GM12801 (cell line): ENCODE measurements around the gene GNB1L.

Experiments
- TF ChIP-seq, protein P1 (sequence below): IDR thresholded peaks from one replicate; pipeline ENCODE4 v1.5.1; 2011; ENCODE audit warnings: control low read depth; ENCODE audit not compliant: insufficient read length; ENCODE audit errors: extremely low read depth

GNB1L gene

DNA sequence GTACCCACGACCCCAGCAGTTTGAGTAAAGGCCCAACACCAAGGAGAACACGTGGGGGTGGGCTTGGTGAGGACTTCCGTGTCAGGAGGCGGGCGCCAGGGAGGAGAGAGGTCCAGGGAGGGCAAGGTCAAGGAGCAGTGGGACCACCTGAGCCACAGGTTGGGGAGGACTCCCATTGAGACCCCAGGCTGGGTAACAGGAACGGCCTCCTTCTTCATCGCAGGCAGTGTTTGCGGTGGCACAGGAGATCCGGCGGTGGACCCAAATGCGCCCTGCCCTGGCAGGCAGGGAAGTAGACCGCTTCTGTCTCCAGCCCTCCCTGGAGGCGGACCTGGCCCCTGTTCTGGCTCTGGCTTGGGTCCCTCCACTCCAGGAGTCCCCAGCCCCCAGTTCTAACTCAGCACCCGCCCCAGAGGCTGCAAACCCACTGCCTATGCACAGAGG is 100.0 kb downstream of the GNB1L start:
- TF ChIP-seq, protein P1, sequence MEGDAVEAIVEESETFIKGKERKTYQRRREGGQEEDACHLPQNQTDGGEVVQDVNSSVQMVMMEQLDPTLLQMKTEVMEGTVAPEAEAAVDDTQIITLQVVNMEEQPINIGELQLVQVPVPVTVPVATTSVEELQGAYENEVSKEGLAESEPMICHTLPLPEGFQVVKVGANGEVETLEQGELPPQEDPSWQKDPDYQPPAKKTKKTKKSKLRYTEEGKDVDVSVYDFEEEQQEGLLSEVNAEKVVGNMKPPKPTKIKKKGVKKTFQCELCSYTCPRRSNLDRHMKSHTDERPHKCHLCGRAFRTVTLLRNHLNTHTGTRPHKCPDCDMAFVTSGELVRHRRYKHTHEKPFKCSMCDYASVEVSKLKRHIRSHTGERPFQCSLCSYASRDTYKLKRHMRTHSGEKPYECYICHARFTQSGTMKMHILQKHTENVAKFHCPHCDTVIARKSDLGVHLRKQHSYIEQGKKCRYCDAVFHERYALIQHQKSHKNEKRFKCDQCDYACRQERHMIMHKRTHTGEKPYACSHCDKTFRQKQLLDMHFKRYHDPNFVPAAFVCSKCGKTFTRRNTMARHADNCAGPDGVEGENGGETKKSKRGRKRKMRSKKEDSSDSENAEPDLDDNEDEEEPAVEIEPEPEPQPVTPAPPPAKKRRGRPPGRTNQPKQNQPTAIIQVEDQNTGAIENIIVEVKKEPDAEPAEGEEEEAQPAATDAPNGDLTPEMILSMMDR = no peak

DNA sequence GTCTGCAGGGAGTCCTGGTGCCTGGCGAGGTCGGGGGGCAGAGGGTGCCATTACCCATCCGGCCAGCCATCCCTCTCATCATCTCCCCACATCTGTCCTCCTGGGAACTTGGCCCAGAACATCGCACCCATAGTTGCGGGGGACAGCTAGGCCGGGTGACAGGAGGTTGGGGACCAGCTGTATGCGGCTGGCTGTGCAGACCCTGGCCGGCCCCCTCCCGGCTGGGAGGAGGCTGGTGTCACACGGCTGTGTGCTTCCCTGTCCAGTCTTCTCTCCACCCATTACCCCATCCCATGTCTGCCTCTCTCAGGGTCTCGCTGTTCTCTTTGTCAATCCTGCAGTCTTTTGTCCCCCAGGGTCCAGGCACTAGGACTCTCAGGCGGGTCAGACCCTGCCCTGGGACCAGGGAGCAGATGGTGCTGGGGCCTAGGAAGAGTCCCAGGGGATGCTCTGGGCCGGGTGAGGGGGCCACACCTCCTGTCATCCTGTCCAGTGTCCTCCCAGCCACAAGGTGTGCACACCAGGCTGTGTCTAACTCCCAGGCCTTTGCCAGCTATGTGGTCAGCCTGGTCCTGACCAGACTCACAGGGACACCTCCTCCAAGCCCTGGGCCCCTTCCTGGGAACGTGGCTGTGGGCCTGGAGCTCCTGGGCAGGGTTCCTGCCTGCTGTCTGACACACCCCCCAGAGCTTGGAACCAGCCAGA is 100.5 kb downstream of the GNB1L start:
- TF ChIP-seq, protein P1 = no peak

DNA sequence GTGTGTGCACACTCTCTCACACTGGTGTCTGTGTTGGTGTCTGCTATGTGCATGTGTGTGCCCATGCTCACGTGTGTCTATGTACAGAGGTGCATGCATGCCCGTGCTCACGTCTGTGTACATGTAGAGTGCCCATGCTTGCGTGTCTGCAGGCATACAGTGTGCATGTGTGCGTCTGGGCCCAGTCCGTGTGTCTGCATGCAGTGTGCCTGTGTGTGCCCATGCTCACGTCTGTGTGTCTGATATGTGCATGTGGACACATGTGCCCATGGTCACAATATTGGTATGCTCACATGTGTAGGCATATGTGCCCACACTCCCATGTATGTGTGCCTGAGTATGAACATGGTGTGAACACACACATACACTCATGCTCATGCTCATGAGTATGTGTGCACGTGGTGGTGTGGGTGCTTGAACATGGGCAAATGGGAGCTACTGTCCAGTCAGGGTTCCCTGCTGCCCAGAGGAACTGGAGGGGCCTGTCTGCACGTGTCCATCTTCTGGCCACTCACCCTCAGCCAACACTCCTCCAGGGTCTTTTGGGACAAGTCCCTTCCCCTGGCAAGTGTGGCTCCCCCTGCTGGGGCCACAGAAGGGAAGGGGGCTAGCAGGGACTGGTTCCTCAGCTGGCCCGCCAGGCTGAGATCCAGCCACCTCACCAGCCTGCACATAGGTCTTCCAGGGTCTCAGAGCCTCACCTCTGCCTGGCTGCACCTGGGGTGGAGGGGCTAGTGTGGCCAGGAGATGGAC is 101.4 kb downstream of the GNB1L start:
- TF ChIP-seq, protein P1 = no peak

DNA sequence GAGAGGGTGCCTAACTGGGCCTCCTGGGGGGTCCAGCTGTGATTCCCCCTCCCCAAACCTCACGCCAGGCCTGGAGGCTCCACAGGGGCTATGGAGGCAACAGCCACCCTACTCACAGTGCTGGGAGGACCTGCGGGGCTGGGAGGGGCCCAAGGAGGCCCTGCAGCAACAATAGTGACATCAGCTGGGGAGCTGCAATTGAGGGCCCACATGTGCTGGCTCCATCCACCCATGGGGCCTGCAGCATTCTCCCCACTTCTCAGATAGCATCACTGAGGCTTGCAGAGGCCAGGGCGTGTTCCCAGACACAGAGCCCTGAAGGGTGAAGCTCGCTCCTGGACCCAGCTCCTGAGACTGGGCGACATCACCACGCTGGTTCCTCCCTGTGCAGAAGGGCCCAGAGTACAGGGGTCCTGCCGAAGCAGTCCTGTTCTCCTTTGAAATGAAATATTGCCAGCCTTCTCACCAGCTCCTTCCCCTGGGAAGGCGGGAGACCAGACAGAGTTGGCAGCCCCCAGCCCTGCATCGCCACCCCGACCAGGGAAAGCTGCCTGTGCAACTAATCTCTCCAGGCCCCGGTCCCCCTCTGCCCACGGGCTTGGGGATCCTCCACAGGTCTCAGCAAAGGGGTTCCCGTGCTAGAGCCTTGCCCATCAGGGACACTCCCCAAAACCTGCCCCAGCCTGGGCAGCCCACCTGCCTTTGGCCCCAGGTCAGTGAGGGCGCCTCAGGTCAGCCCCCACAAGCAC is 103.0 kb downstream of the GNB1L start:
- TF ChIP-seq, protein P1 = no peak

DNA sequence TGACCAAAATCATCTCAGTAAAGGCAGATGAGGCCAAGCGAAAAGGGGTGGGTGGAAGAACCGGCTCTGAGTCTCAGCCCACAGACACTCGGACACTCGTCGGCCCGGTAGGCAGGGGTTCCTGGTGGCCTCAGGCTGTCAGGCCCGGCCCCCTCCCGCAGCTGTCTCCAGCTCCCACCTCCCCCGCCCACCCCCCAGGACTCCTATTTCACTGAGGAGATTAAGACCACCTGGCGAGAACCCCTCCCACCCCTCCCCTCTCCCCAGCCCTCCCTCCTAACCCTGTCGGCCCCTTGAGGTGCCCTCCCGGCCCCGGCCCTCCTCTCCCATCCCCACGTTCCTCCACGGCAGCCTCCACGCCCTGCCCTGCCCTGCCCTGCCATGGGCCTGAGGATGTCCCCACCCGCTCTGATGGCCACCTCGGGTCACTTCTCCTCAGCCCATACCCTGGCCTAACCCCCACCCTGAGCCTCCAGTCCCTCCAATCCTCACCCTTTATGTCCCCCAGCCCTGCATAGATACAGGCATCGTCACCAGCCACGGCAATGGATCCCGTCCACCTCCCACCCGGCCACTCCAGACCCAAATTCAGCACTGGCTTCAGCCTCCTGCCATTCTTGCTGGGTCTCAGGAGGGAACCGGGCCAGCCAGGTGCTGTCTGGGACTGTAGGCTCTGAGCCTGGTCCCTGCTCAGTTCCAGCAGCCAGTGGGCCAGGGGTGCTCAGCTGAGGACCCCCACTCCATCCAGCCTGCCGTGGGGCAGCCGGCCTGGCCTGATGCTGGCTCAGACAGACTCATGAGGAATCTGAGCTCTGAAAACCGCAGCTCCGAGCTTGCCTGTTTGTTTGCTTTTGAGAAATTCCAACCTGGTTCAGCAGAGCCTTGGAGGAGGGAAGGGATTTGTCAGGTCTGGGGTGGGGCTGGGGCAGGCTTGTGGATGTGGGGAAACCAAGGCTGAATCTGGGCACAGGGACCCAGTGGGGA is 103.9 kb downstream of the GNB1L start:
- TF ChIP-seq, protein P1 = no peak

DNA sequence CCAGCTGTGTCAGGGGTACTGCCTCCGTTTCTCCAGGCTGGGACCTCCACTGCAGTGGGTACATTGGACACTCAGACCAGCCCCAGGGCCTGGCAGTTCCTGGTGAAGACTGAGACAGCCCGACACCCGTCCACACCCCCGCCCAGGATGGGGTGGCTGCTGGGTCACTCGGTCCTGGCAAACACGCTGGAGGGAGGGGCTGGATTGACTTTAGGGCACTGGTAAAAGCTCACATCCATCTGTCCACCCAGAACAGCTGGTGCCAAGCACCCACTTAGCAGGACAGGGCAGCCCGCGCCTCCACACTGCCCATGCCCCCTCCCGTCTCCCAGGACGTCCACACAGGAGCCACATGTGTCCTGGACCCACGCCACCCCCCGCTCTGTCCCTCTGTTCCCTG is 104.8 kb downstream of the GNB1L start:
- TF ChIP-seq, protein P1 = no peak
